Measurements from ENCODE around the gene NEGR1.
A peak's percentile ranks its signal among the peaks of the same experiment; 100 is the strongest.

NEGR1 gene

DNA sequence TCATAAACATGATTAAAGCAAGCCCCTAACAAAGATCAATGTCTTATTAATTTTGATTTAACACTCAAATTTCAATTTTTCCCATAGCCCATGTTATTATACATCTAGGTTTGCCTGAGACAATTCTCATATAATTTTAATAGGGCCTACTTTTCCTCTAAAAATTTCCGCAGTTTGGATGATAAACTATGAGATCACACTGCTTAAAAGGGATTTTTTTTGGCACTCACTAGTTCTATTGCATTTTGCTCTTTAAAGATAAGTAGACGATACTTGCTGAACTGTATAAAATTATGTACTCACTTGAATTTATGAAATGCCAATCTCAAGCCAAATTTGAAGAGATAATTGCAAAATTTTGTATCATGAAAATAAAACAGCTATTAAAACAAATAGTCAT is 721.1 kb downstream of the NEGR1 start:
- no peak for DNase-seq (ENCODE audit: low read depth)
- TF ChIP-seq, protein P1, sequence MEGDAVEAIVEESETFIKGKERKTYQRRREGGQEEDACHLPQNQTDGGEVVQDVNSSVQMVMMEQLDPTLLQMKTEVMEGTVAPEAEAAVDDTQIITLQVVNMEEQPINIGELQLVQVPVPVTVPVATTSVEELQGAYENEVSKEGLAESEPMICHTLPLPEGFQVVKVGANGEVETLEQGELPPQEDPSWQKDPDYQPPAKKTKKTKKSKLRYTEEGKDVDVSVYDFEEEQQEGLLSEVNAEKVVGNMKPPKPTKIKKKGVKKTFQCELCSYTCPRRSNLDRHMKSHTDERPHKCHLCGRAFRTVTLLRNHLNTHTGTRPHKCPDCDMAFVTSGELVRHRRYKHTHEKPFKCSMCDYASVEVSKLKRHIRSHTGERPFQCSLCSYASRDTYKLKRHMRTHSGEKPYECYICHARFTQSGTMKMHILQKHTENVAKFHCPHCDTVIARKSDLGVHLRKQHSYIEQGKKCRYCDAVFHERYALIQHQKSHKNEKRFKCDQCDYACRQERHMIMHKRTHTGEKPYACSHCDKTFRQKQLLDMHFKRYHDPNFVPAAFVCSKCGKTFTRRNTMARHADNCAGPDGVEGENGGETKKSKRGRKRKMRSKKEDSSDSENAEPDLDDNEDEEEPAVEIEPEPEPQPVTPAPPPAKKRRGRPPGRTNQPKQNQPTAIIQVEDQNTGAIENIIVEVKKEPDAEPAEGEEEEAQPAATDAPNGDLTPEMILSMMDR (IDR thresholded peaks at IDR 0.05; ENCODE audit: control insufficient read depth, extremely low read depth, insufficient read depth), result no peak
- no peak overlapping the region for H3K4me3 ChIP-seq (ENCODE audit: low read depth, low read length)

DNA sequence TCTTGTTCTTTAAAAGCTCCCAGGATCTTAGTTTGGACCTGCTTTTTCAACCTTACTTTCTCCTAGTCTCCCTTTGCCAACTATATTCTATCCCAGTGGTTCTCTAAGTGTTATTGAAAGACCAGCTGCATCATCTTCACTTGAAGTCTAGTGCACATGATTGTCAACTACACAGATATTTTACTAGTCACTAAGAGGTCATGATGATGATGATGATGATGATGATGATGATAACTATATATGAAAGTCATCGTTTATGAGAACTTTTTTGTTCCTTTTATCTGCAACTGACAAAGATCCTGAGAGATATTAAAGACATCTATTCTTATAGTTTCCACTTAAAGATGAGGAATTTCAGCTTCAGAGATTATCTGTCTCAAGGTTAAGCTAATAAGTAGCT is 722.5 kb downstream of the NEGR1 start:
- no peak overlapping the region for H3K4me3 ChIP-seq (ENCODE audit: low read depth, low read length)
- TF ChIP-seq, protein P1 (IDR thresholded peaks at IDR 0.05; ENCODE audit: control insufficient read depth, extremely low read depth, insufficient read depth), result no peak
- no peak for DNase-seq (ENCODE audit: low read depth)

DNA sequence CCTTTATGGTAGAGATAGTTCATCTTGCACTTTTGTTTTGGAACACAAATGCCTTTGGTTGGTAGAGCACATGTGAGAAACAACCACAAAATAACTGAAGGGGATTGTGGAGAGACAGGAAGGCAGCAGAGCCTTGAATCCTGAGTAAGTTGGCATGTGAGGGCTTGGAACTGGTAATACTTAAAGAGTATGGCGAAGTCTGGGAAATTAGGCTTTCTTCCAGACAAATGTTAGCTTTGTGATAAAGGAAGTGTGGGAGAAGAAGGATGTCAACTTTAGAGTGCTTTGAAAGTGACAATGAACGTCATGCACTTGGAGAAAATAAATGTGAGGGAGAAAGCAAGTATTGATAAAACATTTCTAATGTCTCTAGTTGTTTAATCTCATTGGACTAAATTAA is 725.2 kb downstream of the NEGR1 start:
- TF ChIP-seq, protein P1 (IDR thresholded peaks at IDR 0.05; ENCODE audit: control insufficient read depth, extremely low read depth, insufficient read depth), result no peak
- no peak overlapping the region for H3K4me3 ChIP-seq (ENCODE audit: low read depth, low read length)
- DNase-seq (ENCODE audit: low read depth), result no peak

DNA sequence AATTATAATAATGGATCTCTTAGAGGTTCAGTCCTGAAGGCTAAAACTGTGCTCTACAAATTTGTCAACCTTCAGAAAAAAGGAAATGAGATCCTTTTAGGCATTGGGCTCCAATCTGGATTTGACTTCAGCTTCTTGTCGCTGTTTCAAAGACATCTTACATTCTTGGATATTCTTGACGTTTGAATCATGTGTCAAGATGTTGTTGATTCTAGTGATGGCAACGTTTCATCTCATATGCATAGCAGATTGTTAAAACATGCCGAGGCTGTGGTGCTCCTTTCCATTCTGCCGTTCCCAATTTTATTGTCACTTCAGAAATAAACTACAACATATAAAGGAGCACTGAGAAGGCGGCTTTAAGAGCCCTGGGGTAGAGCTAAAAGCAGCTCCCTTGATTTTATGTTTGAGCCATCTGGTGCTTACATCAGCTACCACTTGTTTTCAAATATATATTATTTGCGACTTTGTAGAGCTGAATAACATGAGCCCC is 733.9 kb downstream of the NEGR1 start:
- TF ChIP-seq, protein P1 (IDR thresholded peaks at IDR 0.05; ENCODE audit: control insufficient read depth, extremely low read depth, insufficient read depth), result no peak
- H3K4me3 ChIP-seq (ENCODE audit: low read depth, low read length), result no peak overlapping the region
- DNase-seq (ENCODE audit: low read depth), result no peak

DNA sequence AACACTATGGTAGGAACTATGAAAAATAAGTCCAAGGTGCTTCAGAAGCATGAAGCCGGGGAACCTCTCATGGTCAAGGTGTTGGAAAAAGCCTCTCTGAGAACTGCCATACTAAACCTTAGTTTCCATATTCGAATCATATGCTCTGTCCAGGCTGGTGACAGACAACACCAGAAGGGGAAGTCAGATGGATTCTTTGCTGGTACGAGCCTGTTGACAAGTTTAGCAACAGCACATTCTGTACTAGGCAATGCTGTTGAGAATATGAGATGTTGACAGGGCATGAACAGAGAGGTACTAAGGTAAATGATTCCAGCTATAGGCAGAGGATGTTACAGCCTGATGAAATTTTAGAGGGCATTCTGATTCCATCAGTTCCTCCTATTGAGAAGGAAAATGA is 740.2 kb downstream of the NEGR1 start:
- TF ChIP-seq, protein P1 (IDR thresholded peaks at IDR 0.05; ENCODE audit: control insufficient read depth, extremely low read depth, insufficient read depth), result no peak
- no peak for DNase-seq (ENCODE audit: low read depth)

DNA sequence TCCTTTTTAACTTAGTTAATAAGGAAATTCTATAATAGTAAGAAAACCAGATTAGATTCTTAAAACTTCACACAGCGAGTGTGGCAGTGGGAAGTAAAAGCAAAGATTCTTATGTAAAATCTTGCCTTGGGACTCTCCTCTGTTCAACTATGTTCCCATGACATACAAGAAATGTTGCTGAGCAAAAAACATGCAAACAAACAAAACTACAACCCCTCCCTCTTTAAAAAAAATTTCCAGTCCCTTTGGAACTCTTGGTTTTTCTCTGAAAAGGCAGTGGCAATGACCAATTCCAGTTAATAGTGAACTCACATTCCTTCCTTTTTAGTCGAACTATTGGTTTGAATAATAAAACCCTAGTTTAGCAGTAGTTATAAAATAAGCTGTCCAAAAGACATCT is 748.4 kb downstream of the NEGR1 start:
- TF ChIP-seq, protein P1 (IDR thresholded peaks at IDR 0.05; ENCODE audit: control insufficient read depth, extremely low read depth, insufficient read depth), result no peak
- H3K4me3 ChIP-seq (ENCODE audit: low read depth, low read length), result no peak overlapping the region
- DNase-seq (ENCODE audit: low read depth), result no peak

More for the DNA sequence above, 740.2 kb downstream of the NEGR1 start:
- H3K4me3 ChIP-seq (ENCODE audit: low read depth, low read length), result no peak overlapping the region

DNA sequence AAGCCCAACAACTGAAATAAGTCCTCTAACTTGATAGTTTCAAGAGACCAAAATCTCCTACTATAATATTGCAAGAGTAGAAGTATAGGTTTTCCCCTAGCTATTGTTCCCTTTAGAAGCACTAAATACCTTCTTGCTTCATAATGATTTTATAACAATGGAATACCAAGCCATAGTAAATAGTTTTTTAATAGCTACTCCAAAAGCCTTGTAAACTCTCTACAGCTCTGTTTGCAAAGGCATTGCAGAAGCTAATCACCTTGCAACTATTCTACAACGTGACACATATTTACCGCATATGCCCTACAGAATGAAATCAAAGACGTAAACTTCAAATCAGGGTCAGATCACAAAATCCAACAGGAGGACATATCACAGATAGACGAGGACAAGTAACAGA is 750.0 kb downstream of the NEGR1 start:
- TF ChIP-seq, protein P1 (IDR thresholded peaks at IDR 0.05; ENCODE audit: control insufficient read depth, extremely low read depth, insufficient read depth), result no peak
- DNase-seq (ENCODE audit: low read depth), result peak; percentile 17
- H3K4me3 ChIP-seq (ENCODE audit: low read depth, low read length), result no peak overlapping the region

All from LNCaP clone FGC (cell line).